ENCODE results near the gene PRM1.

GRCh38 chr16:11232302-11232851 lies 48.8 kb downstream of the PRM1 start:
- TF ChIP-seq CTCF (IDR thresholded peaks at IDR 0.05; ENCODE audit: low read depth, low read length, poor library complexity, severe bottlenecking), result no peak
- TF ChIP-seq EZH2phosphoT487 (IDR thresholded peaks at IDR 0.05; ENCODE audit: borderline replicate concordance, low read length), result no peak

All from DOHH2 (cell line).